Eye (tissue), 1 donor: ENCODE results near the gene CALHM2.
A peak's percentile ranks its signal among the peaks of the same experiment; 100 is the strongest.
"Not testable (repeated sequence)": the region's sequence is repeated elsewhere in the genome, so short reads cannot be mapped to it uniquely, and the experiment has no call there.

Source experiments
- DNase-seq: peaks from one replicate; pipeline ENCODE4 v3.0.0-alpha.2; 2015

The CALHM2 gene

DNA sequence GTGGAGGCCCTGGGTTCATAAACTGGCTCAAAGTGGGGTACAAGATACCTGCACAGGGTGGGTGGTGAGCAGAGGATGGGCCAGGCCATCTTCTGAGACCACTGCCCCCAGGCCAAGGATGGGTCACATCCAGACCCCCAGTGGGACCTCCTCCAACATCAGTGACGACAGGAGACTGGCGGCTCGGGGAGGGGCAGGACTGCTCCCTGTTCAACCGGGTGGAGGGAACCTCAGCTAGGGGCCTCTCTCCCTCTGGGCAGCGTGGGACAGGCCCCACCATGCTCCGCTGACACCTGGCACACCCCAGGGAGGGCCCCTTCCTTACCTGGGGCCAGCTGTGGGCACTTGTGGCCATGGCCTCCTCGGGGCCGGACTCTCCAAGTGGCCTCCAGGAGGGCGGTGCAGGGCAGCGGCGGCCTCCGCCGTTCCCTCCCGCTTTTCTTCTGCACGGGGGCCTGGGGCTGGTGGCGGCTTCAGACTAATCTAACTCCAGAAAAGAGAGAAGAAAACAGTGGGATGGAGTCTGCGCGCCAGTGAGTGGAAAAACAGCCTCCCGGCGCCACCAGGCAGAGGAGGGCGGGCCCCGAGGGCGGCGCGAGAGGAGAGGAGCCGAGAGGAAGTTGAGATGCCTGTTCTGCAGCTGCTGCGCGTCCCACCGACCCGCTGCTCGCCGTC is at the start of gene CALHM2:
TSS of gene CALHM2 (minus strand) at position 540 of the 675 bp plus-strand sequence. CDS start 2,429 bp downstream, outside the sequence.
- DNase-seq, result peak; percentile 87

DNA sequence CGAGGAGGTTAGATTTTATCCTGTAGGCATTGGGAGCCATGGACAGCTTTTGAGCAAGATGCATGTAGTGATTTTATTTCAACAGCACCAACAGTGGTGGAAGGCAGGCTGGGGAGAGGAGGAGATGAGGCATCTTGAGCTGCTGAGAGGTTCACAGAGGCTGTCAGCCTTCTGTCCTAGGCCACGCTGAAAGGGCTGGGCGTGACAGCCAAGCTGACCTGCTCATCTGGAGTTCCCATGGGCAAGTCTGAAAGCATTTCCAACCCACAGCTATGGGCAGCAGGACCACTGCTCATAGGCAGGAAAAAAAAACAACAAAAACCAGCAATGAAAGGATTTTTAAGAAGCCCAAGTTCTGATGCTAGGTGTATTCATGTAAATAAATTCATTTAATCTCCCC is 49.0 kb upstream of the CALHM2 start:
- DNase-seq, result no peak

- no peak for DNase-seq
Measured at GRCh38 chr10:103500481-103500880, 48.3 kb upstream of the CALHM2 start.

GRCh38 chr10:103499881-103500280 is 47.7 kb upstream of the CALHM2 start:
- no peak for DNase-seq

- DNase-seq, result no peak
Measured at GRCh38 chr10:103498936-103499638, 46.9 kb upstream of the CALHM2 start.

DNA sequence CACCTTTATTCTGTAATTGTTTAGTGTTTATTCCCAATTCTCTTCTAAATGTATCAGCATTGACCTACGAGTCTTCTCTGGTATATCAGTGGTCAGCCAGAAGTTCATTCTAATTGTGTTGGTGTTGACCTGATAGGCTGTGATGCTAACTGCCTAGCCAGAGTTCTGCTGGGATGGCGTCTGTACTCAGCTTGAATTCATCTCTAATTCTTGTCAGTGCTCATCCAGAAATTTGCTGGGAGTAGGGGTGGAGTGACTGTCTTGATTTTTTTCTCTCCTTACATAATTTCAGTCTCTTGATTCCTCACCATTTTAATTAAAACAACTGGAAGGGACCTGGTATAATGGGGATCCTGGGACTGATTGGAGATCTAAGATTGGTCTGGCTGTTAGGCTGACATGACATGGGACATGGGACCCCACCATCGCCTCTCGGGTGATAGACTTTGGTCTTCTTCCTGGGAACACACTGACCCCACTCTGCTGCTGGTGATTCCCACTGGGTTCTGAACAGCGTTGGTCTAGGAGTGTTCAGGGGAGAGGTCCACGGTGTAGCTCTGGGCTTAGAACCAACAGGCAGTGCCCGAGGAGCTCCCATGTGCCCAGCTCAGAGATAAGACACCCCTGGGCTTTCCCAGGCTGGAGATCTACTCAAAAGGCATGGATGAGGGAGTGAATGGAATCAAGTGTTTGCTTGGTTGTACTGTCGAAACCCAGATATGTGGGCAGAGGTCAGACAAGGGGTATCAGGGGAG is 45.2 kb upstream of the CALHM2 start:
- no peak for DNase-seq

GRCh38 chr10:103495321-103495720 is 43.2 kb upstream of the CALHM2 start:
- DNase-seq, result no peak

DNA sequence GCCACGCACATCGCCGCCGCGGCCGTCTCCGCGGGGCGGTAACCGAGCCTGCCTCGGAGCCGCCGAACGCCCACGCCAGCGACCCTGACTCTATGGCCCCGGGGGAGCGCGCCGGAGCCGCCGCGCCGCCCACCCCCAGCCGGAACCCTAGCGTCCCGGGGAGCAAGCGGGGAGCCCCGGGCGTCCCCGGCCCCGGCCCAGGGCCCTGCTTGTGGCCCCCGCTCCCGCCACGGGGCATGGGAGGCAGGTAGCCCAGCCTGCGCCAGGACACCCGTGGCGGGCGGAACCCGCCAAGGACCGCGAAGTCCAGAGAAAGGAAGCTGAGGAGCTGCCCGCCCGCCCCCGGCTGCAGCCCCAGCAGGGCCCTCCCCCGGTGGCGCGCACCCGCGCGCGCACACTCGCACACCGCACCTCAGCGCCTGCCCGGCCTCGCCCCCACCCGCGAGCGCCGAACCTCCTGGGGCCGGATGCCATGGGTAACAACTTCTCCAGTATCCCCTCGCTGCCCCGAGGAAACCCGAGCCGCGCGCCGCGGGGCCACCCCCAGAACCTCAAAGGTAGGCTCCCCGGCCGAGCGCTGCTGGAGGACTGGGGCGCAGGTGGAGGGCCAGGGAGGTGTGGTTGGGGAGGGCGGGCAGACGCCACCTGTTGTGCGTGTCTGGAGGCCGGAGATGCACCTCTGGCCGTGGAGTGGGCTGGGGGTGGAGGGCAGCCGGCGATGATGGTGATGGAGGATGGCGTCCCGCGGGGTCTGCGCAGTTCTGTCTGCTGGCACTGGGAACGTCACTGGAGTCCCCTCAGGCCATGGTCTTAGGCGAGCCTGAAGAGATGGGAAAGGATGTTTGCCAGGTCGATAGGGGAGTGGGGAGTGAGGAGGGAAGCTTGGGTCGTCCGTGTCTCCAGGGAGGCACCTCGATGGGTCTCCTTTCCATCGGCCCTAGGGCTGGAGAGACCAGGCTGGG is 42.0 kb upstream of the CALHM2 start:
- peak; percentile 60 for DNase-seq

- peak; percentile 85 for DNase-seq
Measured at GRCh38 chr10:103493362-103493915, 41.3 kb upstream of the CALHM2 start, which contains the start of gene NEURL1. Gene NEURL1 (plus strand): TSS chr10:103493705. CDS start chr10:103494388, 683 bp downstream.

GRCh38 chr10:103492655-103493261 is 40.6 kb upstream of the CALHM2 start:
- DNase-seq, result no peak

DNA sequence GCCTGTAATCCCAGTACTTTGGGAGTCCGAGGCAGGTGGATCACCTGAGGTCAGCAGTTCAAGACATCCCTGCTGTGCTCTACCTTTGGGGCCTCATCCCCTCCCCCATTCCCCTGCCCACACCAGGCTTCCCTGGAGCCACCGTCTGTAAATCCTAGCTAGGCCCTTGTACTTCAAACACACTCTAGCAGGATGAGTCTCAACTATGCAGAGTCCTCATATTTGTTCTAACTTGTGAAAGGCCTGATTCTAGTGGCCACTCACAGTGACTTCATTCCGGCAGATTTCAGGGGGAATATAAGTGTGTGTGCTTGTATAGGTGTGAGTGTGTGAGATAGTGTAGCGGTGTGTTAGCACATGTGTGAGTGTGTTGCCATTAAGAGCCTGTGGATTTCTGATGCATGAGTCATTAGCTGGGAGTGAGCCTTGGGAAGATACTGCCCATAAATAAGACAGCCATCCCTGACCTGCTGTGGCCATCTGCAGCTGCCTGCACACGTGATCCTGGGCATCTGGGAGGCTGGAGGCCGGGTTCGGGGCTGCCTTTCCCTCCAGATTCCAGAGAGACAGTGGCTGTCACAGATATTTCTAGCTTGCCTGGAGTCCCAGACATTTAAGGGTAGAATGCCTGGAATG is 39.7 kb upstream of the CALHM2 start:
- peak; percentile 76 for DNase-seq

DNA sequence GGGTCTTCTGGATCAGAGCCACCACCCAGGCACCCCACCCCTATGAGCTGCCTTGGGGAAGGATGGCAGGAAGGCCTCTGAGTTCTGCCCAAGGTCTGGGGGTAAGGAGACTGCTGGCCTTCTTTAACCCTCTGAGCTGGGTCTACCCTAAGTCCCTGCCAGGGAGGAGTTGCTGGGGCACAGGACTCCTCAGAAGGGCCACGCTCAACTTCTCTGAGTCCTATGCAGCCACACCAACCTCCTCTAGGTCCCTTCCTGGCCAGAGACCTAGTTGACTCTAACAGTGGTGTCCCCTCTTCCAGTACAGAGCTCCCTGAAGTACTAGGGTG is 38.8 kb upstream of the CALHM2 start:
- DNase-seq, result no peak

DNA sequence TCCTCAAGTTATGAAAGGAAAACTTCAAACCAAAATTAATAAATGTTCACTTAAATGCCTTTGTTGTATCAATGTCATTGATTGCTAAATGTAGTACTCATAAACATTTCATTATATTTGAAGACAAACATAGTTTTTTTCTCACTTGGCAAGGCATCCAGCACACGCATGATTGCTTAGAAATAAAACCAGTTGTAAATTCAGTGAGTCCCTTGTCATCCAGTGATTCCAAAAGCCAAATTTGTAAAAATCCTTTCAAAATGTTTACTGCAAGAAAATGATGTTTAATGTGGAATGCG is 35.2 kb upstream of the CALHM2 start:
- DNase-seq, result no peak

GRCh38 chr10:103486635-103487409 is 34.7 kb upstream of the CALHM2 start:
- DNase-seq, result not testable (repeated sequence)

DNA sequence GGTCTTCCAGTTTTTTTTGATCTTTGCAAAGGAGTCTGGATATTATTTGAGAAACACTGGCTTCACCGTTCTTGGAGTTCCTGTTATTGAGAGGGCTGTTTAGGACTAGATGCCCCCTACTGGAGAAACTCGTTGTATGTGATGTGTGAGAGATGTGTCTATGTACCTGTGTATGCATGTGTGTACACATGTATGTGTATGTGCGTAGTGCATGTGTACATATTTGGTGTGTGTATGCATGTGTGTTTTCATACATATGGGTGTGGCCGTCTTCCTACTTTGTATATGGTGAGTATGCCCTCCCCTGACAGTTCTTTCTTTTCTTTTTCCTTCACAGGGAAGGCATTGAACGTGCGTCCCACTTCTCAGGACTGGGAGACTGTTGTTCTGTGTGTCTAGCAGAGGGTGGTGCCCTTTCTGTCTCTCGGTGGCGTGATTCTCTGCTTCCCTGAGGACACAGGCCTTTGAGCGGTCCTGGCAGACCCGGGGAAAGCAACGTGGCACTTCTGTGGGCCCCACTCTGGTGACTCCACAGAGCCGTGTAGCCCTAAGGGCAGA is 29.9 kb upstream of the CALHM2 start:
- DNase-seq, result peak; percentile 75

DNA sequence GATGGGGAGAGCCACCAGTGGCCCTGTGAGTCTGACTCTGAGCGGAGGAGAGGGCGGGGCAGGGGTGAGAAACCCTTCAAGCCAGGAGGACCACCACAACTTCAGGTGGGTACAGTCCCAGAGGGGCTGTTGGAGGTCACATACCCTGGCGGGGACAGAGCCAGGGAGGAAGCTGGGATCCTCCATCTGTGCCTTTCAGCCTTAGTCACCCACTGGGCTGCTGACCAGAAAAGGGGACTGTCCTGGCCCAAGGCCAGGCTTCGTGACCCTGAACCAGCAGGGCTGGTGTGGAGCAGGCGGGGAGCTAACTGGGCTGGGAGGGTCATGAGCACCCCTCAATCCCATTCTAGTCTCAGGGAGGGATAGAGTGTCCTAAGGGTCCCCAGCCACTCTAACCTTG is 28.4 kb upstream of the CALHM2 start:
- DNase-seq, result no peak

DNA sequence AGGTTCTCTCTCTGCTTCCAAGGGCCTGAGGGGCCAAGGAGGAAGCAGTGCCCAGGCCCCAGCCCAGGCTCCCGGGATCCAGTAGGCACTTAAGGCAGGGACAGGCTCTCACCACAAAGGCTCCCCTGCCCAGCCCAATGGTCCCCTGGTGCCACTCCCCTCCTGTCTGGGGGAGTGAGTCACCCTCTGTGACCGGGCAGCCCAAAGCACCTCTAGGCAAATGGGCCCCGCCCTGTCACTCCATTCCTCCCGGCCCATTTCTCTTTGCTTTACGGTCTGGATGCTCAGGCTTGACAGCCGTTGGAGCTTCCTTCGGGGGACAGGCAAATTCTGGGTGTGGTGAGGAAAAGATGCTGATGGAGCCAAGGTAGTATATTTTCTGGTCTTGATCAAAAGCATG is 27.0 kb upstream of the CALHM2 start, which contains the start of gene CALHM3:
TSS of gene CALHM3 (minus strand) at position 106 of the 400 bp plus-strand sequence. CDS start 208 bp downstream, outside the sequence.
- no peak for DNase-seq

GRCh38 chr10:103478671-103479070 is 26.5 kb upstream of the CALHM2 start:
- no peak for DNase-seq

DNA sequence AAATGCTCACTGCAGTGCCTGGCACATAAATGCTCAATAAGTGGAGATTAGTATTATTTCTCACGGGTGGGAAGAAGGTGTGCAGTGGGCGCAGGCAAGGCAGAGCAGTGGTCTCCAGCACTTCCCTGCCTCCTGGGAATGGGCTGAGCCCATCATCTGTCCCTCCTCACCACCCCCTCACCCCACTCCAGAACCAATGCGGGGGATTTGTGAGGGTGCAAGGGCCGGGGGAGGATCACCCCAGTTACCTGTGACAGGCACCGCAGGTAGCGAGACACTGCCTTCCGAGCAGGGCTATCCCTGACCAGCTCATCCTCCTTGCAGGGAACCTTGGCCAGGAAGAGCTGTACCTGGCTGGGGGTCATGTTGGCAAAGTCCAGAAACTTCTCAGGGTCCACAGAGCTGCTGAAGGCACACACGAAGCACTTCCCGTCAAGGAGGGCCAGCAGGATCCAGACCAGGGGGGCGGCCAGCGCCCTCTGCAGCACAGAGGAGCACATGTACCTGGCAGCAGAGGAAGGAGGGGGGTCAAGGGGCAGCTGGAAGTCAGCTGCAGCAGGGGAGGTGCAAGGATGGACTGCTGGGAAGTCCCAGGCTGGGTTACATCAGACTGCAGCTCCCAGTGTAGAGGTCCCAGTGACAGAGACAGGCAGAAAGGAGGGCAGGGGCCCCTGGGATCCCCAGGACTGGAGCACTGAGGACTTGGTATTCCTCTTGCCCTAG is 24.0 kb upstream of the CALHM2 start:
- no peak for DNase-seq

DNA sequence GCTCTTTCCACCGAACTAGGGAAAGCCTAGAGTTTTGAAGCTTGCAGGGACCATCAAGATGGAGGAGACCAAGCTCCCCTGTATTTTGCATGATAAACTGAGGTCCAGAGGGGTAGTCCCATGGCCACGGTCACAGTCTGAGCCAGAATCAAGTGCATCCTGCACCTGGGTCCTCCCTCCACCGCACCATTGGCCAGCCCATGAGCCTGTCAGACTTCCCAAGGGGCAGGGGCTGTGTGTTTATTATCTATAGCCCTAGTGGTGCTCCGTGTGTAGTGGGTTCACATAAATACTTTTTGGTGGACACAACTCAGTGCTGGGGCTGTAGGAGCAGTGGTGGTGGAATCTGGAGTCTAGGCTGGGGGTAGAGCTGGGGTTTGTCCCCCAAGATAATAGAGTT is 23.3 kb upstream of the CALHM2 start:
- DNase-seq, result no peak
